Neural progenitor cell (in vitro differentiated cells): ENCODE data around the gene OR6F1. TPM values are rescaled to one million over a fixed set of nuclear protein-coding genes. Genes with fewer than 3 reads are reported as not detected.
"Not testable (repeated sequence)": the region's sequence is repeated elsewhere in the genome, so short reads cannot be mapped to it uniquely, and the experiment has no call there.

Source experiments
- DNase-seq: peaks from one replicate; pipeline ENCODE4 v3.0.0-alpha.2; 2016; ENCODE audit warnings: low spot score
- H2AFZ ChIP-seq: fragments of 200-600 bp; sonication (generic); replicated peaks from 2 replicates; pipeline ENCODE4 v1.6.1; 2016; ENCODE audit warnings: antibody characterized with exemption
- H3F3A ChIP-seq: fragments of 200-600 bp; sonication (generic); 2 replicates; pipeline ENCODE4 v1.6.1; 2016; ENCODE audit warnings: antibody characterized with exemption, low read depth
- H3K27ac ChIP-seq: fragments of 200-600 bp; sonication (generic); 2 replicates; pipeline ENCODE4 v1.5.1; 2016; ENCODE audit warnings: mild to moderate bottlenecking
- H3K27me3 ChIP-seq: fragments of 200-600 bp; sonication (generic); 2 replicates; pipeline ENCODE4 v1.6.1; 2016; ENCODE audit warnings: mild to moderate bottlenecking, moderate library complexity
- H3K36me3 ChIP-seq: fragments of 200-600 bp; sonication (generic); 2 replicates; pipeline ENCODE4 v1.5.1; 2016
- H3K4me1 ChIP-seq: fragments of 200-600 bp; sonication (generic); 2 replicates; pipeline ENCODE4 v1.6.1; 2016; ENCODE audit warnings: mixed run types
- H3K4me2 ChIP-seq: fragments of 200-600 bp; sonication (generic); 2 replicates; pipeline ENCODE4 v1.6.1; 2016
- H3K4me3 ChIP-seq: fragments of 200-600 bp; sonication (generic); 2 replicates; pipeline ENCODE4 v1.5.1; 2016
- H3K79me2 ChIP-seq: fragments of 200-600 bp; sonication (generic); 2 replicates; pipeline ENCODE4 v1.6.1; 2016; ENCODE audit warnings: low read depth
- H3K9ac ChIP-seq: fragments of 200-600 bp; sonication (generic); 2 replicates; pipeline ENCODE4 v1.6.1; 2016
- H3K9me3 ChIP-seq: fragments of 200-600 bp; sonication (generic); 2 replicates; pipeline ENCODE4 v1.5.1; 2016; ENCODE audit warnings: low read depth
- H4K20me1 ChIP-seq: fragments of 200-600 bp; sonication (generic); 2 replicates; pipeline ENCODE4 v1.6.1; 2016; ENCODE audit warnings: low read depth
- H3K27ac Mint-ChIP-seq: 3 replicates; pipeline ENCODE4 v1.8.0; 2021; ENCODE audit warnings: mixed read lengths
- H3K27me3 Mint-ChIP-seq: 2 replicates; pipeline ENCODE4 v1.8.0; 2022; ENCODE audit warnings: low read depth, mild to moderate bottlenecking, inconsistent platforms, moderate library complexity, mixed read lengths; ENCODE audit not compliant: insufficient read depth
- H3K36me3 Mint-ChIP-seq: 3 replicates; pipeline ENCODE4 v1.8.0; 2021; ENCODE audit warnings: mixed read lengths
- H3K4me1 Mint-ChIP-seq: 3 replicates; pipeline ENCODE4 v1.8.0; 2021; ENCODE audit warnings: mixed read lengths
- H3K4me3 Mint-ChIP-seq: 3 replicates; pipeline ENCODE4 v1.8.0; 2021; ENCODE audit warnings: mild to moderate bottlenecking, moderate library complexity, mixed read lengths
- H3K9me3 Mint-ChIP-seq: 3 replicates; pipeline ENCODE4 v1.8.0; 2020; ENCODE audit warnings: mixed read lengths
- EZH2 ChIP-seq: fragments of 200-600 bp; sonication (generic); IDR thresholded peaks from 2 replicates; pipeline ENCODE4 v1.6.1; 2017; ENCODE audit warnings: antibody characterized with exemption, mild to moderate bottlenecking, moderate library complexity
- EZH2phosphoT487 ChIP-seq: fragments of 200-600 bp; sonication (generic); IDR thresholded peaks from 2 replicates; pipeline ENCODE4 v1.6.1; 2017; ENCODE audit warnings: antibody characterized with exemption
- total RNA-seq: library from RNA; depleted of rRNA; stranded (reverse); fragments of >200 nt; gene quantifications from 2 replicates; pipeline ENCODE4 v1.2.3, GENCODE V29; 2015; ENCODE audit warnings: low replicate concordance
- TF ChIP-seq, protein P1 (sequence below): fragments of 200-600 bp; sonication (generic); IDR thresholded peaks from 2 replicates; pipeline ENCODE4 v1.5.1; 2017; ENCODE audit warnings: antibody characterized with exemption, mild to moderate bottlenecking

The OR6F1 gene
- total RNA-seq, 1 donor from 2014 or later, result not detected

DNA sequence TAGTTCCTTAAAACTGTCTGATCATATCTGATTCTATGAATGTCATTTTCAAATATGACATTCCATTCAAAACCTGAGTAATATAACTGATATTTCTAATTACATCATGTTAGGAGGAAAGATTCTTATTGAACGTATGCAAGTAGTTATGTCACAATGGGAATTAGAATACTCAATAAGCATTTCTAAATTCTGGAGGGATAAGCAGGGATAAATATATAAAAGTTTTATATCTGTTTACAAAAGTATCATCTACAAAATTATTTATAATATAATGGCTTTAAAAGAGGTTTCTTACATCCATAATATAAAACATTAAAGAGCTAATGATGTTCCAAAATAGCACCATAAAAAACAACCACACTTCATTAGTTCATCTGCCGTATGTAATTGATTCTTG, 31.6 kb upstream of the OR6F1 start, which contains the start of gene OR14A2:
Gene OR14A2 (minus strand): TSS at position 101 of the 400 bp plus-strand sequence.
- no peak within 1 kb of the TSS for H3K27ac Mint-ChIP-seq
- no peaks in the 10 kb centered on the region for H3K36me3 Mint-ChIP-seq
- no peak within 1 kb of the TSS for H3K4me2 ChIP-seq
- no peaks in the 10 kb centered on the region for H3K27me3 Mint-ChIP-seq
- H3K27ac ChIP-seq, result no peak within 1 kb of the TSS
- no peak within 1 kb of the TSS for H3K4me3 ChIP-seq
- no peak within 1 kb of the TSS for H3K9ac ChIP-seq
- TF ChIP-seq, protein P1, sequence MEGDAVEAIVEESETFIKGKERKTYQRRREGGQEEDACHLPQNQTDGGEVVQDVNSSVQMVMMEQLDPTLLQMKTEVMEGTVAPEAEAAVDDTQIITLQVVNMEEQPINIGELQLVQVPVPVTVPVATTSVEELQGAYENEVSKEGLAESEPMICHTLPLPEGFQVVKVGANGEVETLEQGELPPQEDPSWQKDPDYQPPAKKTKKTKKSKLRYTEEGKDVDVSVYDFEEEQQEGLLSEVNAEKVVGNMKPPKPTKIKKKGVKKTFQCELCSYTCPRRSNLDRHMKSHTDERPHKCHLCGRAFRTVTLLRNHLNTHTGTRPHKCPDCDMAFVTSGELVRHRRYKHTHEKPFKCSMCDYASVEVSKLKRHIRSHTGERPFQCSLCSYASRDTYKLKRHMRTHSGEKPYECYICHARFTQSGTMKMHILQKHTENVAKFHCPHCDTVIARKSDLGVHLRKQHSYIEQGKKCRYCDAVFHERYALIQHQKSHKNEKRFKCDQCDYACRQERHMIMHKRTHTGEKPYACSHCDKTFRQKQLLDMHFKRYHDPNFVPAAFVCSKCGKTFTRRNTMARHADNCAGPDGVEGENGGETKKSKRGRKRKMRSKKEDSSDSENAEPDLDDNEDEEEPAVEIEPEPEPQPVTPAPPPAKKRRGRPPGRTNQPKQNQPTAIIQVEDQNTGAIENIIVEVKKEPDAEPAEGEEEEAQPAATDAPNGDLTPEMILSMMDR, result no peak
- TF ChIP-seq EZH2 (no peak), EZH2phosphoT487 (no peak)
- no peak within 1 kb of the TSS for H3K4me3 Mint-ChIP-seq
- DNase-seq, result no peak
- H3K36me3 ChIP-seq, result no peaks in the 10 kb centered on the region
- H3F3A ChIP-seq, result no peaks in the 10 kb centered on the region
- no peaks in the 10 kb centered on the region for H4K20me1 ChIP-seq
- no peak within 1 kb of the TSS for H2AFZ ChIP-seq
- no peaks in the 10 kb centered on the region for H3K4me1 Mint-ChIP-seq
- H3K4me1 ChIP-seq, result no peaks in the 10 kb centered on the region
- peaks cover 15% of the 10 kb centered on the region for H3K9me3 Mint-ChIP-seq
- peaks cover 24% of the 10 kb centered on the region for H3K9me3 ChIP-seq
- H3K79me2 ChIP-seq, result no peaks in the 10 kb centered on the region
- H3K27me3 ChIP-seq, result no peaks in the 10 kb centered on the region

DNA sequence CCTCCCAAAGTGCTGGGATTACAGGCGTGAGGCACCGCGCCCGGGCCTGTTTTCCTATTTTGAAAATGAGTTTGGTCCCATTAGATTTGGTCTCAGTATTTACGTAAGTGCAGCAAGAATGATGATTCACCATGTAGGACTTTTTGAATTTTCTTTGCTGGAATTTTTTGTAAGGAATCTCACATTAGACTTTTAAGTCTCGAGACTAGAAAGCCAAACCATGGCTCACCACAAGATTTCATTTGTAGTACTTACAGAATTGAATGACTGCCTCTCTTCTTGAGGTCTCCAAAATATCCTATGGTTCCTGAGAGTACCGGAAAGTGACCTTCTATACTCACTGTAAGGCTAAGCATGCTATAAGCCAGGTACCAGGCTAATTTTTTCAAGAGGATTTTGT, 31.2 kb upstream of the OR6F1 start:
- Mint-ChIP-seq H3K27me3 (no peaks in the 10 kb centered on the region), H3K4me3 (no peak overlapping the region), H3K27ac (no peak overlapping the region), H3K36me3 (no peaks in the 10 kb centered on the region), H3K9me3 (peaks cover 15% of the 10 kb centered on the region), H3K4me1 (no peaks in the 10 kb centered on the region)
- Histone ChIP-seq H3K4me1 (no peaks in the 10 kb centered on the region), H4K20me1 (no peaks in the 10 kb centered on the region), H3K4me2 (no peak overlapping the region), H3K27ac (no peak overlapping the region), H3F3A (no peaks in the 10 kb centered on the region), H3K9ac (no peak overlapping the region), H3K4me3 (no peak overlapping the region), H3K9me3 (peaks cover 27% of the 10 kb centered on the region), H3K27me3 (no peaks in the 10 kb centered on the region), H3K79me2 (no peaks in the 10 kb centered on the region), H3K36me3 (no peaks in the 10 kb centered on the region), H2AFZ (no peak overlapping the region)
- TF ChIP-seq, protein P1, result no peak
- TF ChIP-seq EZH2, result no peak
- no peak for DNase-seq

DNA sequence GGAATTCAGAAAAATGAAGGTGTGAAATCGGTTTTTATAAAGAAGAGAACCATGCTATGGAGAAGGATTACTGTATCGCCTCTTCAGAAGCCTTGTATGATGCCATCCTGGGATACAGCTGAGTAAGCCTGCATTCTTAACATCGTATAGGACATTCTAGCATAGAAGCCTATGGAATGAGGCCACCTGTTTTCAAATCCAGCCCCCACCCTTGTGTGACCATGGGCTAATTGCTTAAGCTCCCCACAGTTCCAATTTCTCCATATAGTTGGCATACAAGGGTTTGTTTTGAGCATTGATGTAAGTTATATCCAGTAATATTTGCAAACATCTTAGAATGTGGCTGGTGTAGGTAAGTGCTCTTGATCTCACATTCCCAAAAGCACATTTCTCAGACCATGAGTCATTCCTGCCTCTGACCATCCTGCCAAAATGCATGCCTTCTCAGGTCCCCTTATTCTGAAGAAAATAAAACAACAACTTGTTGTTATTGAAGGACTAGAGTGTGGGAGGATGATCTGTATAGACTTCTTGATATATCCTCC, 30.0 kb upstream of the OR6F1 start:
- no peaks in the 10 kb centered on the region for H3K27me3 Mint-ChIP-seq
- Histone ChIP-seq H3K4me3 (no peak overlapping the region), H3F3A (no peaks in the 10 kb centered on the region), H3K27me3 (no peaks in the 10 kb centered on the region), H3K36me3 (no peaks in the 10 kb centered on the region), H3K9ac (no peak overlapping the region), H3K4me1 (no peaks in the 10 kb centered on the region), H3K4me2 (no peak overlapping the region), H4K20me1 (no peaks in the 10 kb centered on the region), H2AFZ (no peak overlapping the region), H3K79me2 (no peaks in the 10 kb centered on the region), H3K9me3 (peaks cover 34% of the 10 kb centered on the region), H3K27ac (no peak overlapping the region)
- H3K4me3 Mint-ChIP-seq, result no peak overlapping the region
- peaks cover 15% of the 10 kb centered on the region for H3K9me3 Mint-ChIP-seq
- H3K36me3 Mint-ChIP-seq, result no peaks in the 10 kb centered on the region
- TF ChIP-seq EZH2phosphoT487 (no peak), EZH2 (no peak)
- TF ChIP-seq, protein P1, result no peak
- no peaks in the 10 kb centered on the region for H3K4me1 Mint-ChIP-seq
- no peak overlapping the region for H3K27ac Mint-ChIP-seq
- no peak for DNase-seq

DNA sequence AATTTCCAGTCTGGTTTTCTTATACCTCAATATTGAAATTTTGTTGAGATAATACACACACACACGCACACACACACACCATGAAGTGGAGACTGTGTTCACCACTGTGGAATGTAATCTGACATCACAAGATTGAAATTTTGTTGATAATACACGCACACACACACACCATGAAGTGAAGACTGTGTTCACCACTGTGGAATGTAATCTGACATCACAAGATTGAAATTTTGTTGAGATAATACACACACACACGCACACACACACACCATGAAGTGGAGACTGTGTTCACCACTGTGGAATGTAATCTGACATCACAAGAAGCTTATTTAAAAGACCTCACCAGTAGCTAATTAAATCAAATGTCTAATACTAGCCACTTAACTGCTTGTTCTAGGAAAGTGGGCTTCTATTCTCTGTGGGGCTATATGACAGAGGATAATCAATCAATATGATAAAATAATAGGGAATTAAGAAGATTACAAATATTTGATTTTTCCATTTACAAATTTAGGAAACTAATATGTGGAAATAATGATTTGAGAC, 25.8 kb upstream of the OR6F1 start:
- H3K27ac ChIP-seq, H4K20me1 ChIP-seq, H3K4me1 ChIP-seq, H3K9ac ChIP-seq, H3K4me3 Mint-ChIP-seq, H3K79me2 ChIP-seq, H3K36me3 Mint-ChIP-seq, H3K4me2 ChIP-seq, H3K9me3 Mint-ChIP-seq, H3K4me1 Mint-ChIP-seq, H3F3A ChIP-seq, H3K27me3 Mint-ChIP-seq, DNase-seq, H3K27me3 ChIP-seq, H3K36me3 ChIP-seq, H2AFZ ChIP-seq, H3K27ac Mint-ChIP-seq, H3K4me3 ChIP-seq: not testable (repeated sequence)
- peaks cover 53% of the 10 kb centered on the region for H3K9me3 ChIP-seq
